ENCODE measurements around the gene OPCML. TPM values are rescaled to one million over a fixed set of nuclear protein-coding genes. Genes with fewer than 3 reads are reported as not detected.

The OPCML gene
- total RNA-seq, 2 donors from 2014 or later, result under 0.01 TPM; not detected in 1

GRCh38 chr11:132994966-132995365 is 537.3 kb downstream of the OPCML start:
- WGBS, 2 donors, result 56 to 59% methylated on average over 6 of the region's 6 CpGs

GRCh38 chr11:132993991-132994502 is 538.3 kb downstream of the OPCML start:
- no peak for TF ChIP-seq CTCF (IDR thresholded peaks at IDR 0.05)
- TF ChIP-seq POLR2A (IDR thresholded peaks at IDR 0.05), result no peak
- Histone ChIP-seq H3K4me1 (no peaks in the 10 kb centered on the region), H3K9me3 (no peaks in the 10 kb centered on the region), H3K27ac (no peak overlapping the region), H3K4me3 (no peak overlapping the region), H3K27me3 (peaks cover 0 to 5% of the 10 kb centered on the region in 2 donors), H3K36me3 (replicated peaks in 1 of 2; ENCODE audit: insufficient read depth in 1 of 2, low read depth in 2 of 2) (no peaks in the 10 kb centered on the region)
- ATAC-seq (no peak), DNase-seq (no peak)
- intact Hi-C loops (cut with DNase I), result no loop called here
- 2 to 4% methylated on average over 32 of the region's 32 CpGs for WGBS, 2 donors

More at GRCh38 chr11:132994966-132995365, 537.3 kb downstream of the OPCML start:
- Histone ChIP-seq H3K4me3 (no peak overlapping the region), H3K36me3 (replicated peaks in 1 of 2; ENCODE audit: insufficient read depth in 1 of 2, low read depth in 2 of 2) (no peaks in the 10 kb centered on the region), H3K9me3 (no peaks in the 10 kb centered on the region), H3K27me3 (peaks cover 0 to 10% of the 10 kb centered on the region in 2 donors), H3K4me1 (no peaks in the 10 kb centered on the region), H3K27ac (no peak overlapping the region)
- intact Hi-C loops (cut with DNase I), result no loop called here
- ATAC-seq (no peak), DNase-seq (no peak)
- no peak for TF ChIP-seq CTCF (IDR thresholded peaks at IDR 0.05)
- no peak for TF ChIP-seq POLR2A (IDR thresholded peaks at IDR 0.05)

- no peak overlapping the region for H3K4me3 ChIP-seq
- no peak overlapping the region for H3K27ac ChIP-seq
- TF ChIP-seq CTCF (IDR thresholded peaks at IDR 0.05), result no peak
- no peak for TF ChIP-seq POLR2A (IDR thresholded peaks at IDR 0.05)
- 23 to 33% methylated on average over 15 of the region's 15 CpGs for whole genome bisulfite sequencing, 2 donors
- ATAC-seq (no peak), DNase-seq (no peak)
- intact Hi-C loops (cut with DNase I), result no loop called here
- H3K27me3 ChIP-seq, result peaks cover 0 to 5% of the 10 kb centered on the region in 2 donors
- H3K9me3 ChIP-seq, result no peaks in the 10 kb centered on the region
- no peaks in the 10 kb centered on the region for H3K36me3 ChIP-seq (replicated peaks in 1 of 2; ENCODE audit: insufficient read depth in 1 of 2, low read depth in 2 of 2)
- H3K4me1 ChIP-seq, result no peaks in the 10 kb centered on the region
These were observed 539.3 kb downstream of the OPCML start for GRCh38 chr11:132992838-132993631.

GRCh38 chr11:132988411-132988810 is 543.9 kb downstream of the OPCML start:
- H3K9me3 ChIP-seq, result no peaks in the 10 kb centered on the region
- 70% methylated on average over 5 of the region's 5 CpGs for WGBS, 2 donors
- H3K36me3 ChIP-seq (replicated peaks in 1 of 2; ENCODE audit: insufficient read depth in 1 of 2, low read depth in 2 of 2), result no peaks in the 10 kb centered on the region
- H3K27ac ChIP-seq, result no peak overlapping the region
- TF ChIP-seq POLR2A (IDR thresholded peaks at IDR 0.05) (no peak), CTCF (IDR thresholded peaks at IDR 0.05) (no peak)
- H3K27me3 ChIP-seq, result peaks cover 0 to 4% of the 10 kb centered on the region in 2 donors
- DNase-seq (no peak), ATAC-seq (no peak)
- H3K4me1 ChIP-seq, result no peaks in the 10 kb centered on the region
- intact Hi-C loops (cut with DNase I), result no loop called here
- no peak overlapping the region for H3K4me3 ChIP-seq
